Activated CD8-positive, alpha-beta memory T cell treated with anti-CD3 and anti-CD28 coated beads for 48 hours (primary cell): ENCODE results near the gene RELL2.

Experiments
- DNase-seq, 3 experiments: peaks; one replicate each; pipeline ENCODE4 v3.0.0-alpha.2; 2020; ENCODE audit warnings: low read depth in 2 of 3, low spot score in 2 of 3

RELL2 gene

GRCh38 chr5:141675672-141676071, 38.9 kb downstream of the RELL2 start:
- DNase-seq: no peak

- no peak for DNase-seq
These were observed 40.6 kb downstream of the RELL2 start for GRCh38 chr5:141677415-141677814.

DNA sequence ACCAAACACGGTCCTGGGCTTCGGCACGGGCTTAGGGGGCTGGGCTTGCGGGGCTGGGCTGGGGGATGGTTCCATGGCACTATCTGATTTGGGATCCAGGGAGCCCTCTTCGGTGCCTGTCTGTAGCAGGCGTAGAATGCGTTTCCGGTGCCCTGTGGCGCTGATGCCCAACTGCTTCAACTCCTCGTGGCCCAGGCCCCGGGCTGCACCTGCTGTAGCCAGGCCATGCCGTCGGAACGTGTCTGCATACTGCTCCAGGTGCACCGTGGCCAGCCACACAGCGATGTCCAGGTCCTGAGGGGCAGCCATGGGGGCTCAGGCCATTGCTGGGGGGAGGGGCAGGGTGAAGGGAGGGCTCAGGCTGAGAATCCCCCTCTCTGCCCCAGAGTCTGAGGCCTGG, 43.4 kb downstream of the RELL2 start:
- no peak for DNase-seq

- DNase-seq: no peak
These were observed 44.0 kb downstream of the RELL2 start for GRCh38 chr5:141680751-141681201.

DNA sequence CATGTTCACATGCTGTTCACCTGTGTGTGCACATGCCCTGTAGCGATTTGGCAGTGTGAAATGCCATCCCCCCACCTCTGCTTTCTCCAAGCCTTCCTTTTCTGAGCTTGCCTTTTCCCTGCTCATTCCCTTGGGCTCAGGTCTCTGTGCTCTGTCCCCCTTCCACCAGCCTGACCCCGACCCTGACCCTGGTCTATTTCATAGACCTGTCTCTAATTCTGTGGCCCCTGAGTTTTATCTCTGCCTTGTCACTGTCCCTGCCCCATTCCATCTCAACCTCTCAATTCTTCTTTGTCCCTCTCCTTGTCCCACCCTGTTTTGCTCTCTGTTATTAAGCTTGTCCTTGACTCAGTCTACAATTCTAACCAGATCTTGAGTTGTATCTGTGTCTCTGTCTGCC, 44.5 kb downstream of the RELL2 start:
- DNase-seq: no peak

- DNase-seq: no peak
These were observed 45.2 kb downstream of the RELL2 start, which contains the start of gene ARAP3 for GRCh38 chr5:141681695-141682641. Gene ARAP3 (minus strand): TSS chr5:141682230. CDS start chr5:141680486, 1,744 bp downstream.

GRCh38 chr5:141683596-141684141, 46.9 kb downstream of the RELL2 start:
- DNase-seq: no peak

- DNase-seq: no peak
These were observed 48.8 kb downstream of the RELL2 start for GRCh38 chr5:141685591-141685990.

- DNase-seq: no peak
These were observed 50.0 kb downstream of the RELL2 start for GRCh38 chr5:141686648-141687416.
